MV-4-11 (cell line): ENCODE measurements around the gene SIRT7.

ENCODE experiments used
- DNase-seq: peaks from one replicate; lab custom pipeline; 2025; lab: John Stamatoyannopoulos, UW

The SIRT7 gene, protein sequence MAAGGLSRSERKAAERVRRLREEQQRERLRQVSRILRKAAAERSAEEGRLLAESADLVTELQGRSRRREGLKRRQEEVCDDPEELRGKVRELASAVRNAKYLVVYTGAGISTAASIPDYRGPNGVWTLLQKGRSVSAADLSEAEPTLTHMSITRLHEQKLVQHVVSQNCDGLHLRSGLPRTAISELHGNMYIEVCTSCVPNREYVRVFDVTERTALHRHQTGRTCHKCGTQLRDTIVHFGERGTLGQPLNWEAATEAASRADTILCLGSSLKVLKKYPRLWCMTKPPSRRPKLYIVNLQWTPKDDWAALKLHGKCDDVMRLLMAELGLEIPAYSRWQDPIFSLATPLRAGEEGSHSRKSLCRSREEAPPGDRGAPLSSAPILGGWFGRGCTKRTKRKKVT

DNA sequence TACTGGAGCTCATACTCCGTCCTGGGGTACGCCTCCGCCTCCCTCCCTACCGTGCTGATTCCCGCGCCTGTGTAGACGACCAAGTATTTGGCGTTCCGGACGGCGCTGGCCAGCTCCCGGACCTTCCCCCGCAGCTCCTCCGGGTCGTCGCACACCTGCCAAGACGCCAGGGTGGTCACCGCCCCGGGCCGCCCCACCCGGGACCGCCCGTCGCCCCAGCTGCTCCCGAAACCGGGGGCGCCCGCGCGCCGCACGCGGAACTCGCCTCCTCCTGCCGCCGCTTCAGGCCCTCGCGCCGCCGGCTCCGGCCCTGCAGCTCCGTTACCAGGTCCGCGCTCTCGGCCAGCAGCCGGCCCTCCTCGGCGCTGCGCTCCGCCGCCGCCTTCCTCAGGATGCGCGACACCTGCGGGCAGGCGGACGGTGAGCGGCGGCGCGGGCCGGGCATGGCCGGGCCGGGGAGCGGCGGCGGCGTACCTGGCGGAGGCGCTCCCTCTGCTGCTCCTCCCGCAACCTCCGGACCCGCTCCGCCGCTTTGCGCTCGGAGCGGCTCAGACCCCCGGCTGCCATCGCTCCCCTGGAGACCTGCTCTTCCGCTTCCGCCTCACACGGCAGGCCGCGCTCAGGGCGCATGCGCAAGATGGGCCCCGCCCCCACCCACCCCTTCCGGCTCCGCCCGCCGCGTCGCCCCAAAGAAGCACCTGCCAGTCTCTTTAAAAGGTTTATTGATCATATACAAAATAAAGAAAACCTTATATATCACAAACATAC is at the start of gene SIRT7:
TSS of gene SIRT7 (minus strand) at position 612 of the 768 bp plus-strand sequence. CDS start at position 567, 45 bp downstream.
- DNase-seq = peak; percentile 75

DNA sequence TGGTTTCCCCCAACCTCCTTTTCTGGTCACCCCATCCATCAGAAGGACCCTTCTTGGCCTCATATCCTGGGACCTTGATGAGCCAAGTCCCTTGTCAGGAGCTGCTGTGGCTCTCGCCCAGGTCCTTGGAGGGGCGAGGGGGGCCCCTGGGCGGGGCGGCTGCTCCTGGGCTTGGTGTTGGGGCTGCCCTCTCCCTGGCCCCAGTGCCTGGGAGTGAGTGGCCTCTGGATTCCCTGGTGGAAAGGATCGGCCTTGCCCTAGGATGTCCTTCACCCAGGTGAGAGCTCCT is 49.2 kb upstream of the SIRT7 start:
- no peak for DNase-seq

DNA sequence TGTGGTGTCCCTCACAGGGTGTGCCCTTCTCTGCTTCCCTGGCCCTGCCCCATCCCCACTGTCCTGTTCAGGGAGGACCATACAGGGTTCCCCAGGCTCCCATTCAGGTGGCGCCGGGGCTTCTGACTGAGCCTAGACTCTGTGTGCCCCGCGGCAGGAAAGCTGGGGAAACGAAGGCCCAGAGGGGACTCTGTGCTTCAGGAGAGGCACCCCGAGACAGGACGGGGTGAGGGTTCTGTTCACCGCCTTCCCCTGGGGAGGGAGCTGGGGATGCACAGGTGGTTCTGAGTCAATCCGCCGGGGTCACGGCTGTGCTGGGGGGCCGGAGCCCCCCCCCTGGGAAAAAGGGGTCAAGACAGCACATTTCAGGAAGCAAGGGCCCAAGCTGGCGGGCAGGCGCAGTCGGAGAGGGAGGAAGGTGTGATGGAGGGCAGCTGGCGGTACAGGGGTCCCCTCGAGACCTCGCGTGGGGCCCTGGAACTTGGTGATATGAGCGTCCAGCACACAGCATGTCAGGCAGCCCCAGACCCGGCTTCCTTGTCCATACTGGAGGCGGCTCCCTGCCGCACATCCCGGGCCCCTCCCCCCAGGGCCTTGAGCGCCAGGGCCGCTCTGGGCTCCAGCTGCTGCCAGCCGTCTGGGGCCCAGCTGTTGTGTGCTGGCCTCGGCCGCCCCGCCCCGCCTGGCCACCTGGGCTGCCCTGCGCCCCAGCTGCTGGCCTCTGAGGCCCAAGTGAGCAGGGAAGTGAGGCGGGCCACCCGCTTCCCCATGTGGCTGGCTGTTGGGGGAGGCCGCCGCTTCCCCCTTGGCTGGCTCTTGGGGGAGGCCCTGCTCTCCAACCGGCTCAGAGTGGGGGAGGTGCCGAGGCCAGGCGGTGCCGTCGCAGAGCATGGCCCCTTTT is 48.6 kb upstream of the SIRT7 start:
- peak; percentile 86 for DNase-seq

DNA sequence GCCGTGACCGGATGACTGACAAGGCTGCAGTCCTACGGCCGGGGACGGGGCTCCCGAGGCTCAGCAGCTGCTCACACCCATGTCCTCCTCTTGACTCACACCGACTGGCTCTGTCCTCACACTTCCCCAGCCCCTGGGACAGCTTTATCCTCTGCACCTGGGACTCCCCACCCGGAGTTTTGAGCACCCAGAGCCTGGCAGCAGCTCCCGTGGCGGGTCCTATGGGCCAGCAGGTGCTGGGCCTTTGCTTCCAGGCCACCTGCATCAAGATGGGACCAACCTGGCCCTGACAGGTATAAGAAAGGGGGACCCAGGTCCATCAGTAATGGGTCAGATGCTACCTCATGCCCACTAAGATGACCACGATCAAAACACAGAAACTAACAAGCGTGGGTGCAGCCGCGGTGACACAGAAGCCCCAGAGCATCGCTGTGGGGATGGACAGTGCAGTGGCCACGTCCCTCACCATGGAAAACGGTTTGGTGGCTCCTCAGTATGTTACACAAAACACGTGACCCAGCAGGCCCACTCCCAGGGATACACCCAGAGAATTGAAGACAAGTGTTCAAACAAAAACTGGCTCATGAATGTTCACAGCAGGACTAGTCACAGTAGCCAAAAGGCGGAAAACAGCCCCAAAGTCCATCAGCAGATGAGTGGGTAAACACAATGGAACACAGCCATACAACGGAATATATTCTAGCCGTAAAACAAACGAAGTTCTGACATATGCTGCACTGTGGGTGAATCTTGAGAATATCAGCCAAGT is 46.3 kb upstream of the SIRT7 start:
- no peak for DNase-seq

DNA sequence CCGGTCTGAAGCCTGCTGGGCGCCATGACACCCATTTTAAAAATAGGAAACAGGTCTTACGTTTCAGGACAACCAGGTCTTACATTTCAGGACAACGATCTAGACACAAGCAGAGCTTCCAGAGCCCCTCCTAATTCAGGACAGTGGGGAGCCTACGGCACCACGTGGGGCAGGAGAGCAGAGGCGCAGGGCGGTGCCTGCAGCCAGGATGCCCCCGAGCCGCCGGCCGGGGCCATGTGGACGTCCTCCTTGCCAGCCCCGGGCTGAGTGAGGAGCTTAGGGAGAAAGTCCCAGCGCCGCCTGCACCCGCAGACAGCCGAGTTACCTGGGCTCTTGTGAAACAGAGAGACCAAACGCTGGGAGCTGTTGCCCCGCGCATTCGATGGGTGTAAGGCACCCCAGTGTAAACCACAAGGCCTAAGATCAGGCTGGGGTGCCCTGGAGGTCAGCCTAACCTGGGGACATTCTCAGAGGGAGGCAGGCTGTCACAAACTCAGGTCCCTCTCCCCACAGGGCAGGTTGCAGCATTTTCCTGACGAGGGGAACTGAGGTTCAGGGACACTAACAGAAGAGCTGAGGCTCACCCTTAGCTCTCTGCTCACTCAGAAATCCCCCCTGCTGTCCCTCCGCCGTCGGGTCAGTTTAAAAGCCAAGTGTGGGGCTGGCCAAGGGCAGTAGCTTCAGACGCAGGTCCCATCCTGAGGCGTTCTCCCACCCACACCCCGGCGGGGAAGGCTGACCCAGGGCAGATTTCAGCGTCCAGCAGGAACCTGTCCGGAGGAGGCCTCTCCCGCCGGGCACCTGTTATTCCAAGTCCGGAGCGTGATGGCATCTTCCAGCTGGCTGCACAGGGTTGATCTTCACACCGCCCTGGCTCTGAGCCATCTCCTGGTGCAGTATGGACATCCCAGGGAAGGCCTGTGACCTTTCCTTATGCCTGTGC is 44.8 kb upstream of the SIRT7 start:
- DNase-seq = no peak

DNA sequence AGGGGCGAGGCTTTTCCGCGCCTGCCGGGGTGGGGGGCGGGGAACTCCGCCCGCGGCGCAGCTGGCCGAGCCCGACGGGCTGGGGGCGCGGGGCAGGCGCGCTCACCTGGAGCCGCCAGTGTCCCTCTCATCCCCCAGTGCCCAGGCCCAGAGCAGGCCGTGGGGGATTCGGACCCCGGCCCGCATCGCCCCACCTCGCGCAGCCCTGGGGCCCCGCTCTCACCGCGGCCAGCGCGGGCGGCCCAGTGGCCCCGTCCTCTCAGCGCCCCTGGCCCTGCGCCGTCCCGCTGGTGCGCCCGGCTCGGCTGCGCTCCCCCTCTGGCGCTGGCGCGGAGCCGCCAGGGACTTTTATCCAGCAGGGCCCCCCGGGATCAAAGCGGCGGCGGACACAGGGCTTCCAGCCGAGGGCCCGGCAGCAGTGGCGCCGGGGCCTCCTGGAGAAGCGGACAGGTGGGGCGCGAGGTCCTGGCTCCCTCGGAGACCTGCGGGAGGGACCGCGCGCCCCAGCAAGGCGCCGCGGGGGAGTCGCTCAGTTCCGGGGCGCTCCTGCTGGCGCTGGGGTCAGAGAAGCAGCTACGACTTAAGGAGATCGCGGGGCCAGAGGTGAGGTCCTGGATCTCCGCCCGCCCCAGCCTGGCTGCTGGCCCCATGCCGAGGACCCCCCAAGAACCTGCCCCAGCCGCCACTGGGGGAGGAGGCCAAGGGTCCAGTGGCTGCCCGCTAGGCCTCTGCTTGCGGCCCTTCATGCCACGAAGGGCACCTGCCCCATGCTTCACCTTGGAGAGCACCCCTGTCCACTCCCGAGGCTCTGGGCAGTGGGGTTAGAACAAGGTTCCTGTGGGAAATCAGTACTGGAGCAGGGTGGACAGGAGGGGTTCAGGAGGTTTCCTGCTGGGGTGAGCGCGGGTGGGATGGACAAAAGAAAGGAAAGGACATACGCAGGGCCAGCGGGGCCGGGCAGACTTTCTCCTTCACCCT is 43.8 kb upstream of the SIRT7 start:
- no peak for DNase-seq

DNA sequence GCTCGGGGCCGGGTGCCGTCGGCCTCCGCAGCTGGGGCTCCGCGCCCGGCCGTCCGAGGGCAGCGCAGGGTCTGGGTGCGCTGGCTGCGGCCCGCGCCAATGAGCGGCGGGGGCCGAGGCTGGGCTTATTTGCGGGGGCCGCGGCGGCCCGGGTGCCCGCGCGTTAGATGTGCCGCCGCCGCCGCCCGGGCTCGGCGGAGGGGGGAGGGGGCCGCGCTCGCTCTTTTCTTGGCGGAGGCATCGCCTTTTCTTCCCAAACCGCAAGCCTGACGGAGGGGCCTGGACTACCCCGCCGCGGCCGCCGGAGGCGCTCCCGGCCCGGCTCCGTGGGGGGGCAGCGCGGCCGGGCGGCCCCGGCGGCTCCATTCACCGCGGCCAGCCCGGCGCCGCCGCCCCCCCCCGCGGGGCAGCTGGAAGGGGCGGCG is 43.1 kb upstream of the SIRT7 start, which contains the start of gene NOTUM:
TSS of gene NOTUM (minus strand) at position 101 of the 425 bp plus-strand sequence. CDS start 278 bp downstream, outside the sequence.
- peak; percentile 31 for DNase-seq

DNA sequence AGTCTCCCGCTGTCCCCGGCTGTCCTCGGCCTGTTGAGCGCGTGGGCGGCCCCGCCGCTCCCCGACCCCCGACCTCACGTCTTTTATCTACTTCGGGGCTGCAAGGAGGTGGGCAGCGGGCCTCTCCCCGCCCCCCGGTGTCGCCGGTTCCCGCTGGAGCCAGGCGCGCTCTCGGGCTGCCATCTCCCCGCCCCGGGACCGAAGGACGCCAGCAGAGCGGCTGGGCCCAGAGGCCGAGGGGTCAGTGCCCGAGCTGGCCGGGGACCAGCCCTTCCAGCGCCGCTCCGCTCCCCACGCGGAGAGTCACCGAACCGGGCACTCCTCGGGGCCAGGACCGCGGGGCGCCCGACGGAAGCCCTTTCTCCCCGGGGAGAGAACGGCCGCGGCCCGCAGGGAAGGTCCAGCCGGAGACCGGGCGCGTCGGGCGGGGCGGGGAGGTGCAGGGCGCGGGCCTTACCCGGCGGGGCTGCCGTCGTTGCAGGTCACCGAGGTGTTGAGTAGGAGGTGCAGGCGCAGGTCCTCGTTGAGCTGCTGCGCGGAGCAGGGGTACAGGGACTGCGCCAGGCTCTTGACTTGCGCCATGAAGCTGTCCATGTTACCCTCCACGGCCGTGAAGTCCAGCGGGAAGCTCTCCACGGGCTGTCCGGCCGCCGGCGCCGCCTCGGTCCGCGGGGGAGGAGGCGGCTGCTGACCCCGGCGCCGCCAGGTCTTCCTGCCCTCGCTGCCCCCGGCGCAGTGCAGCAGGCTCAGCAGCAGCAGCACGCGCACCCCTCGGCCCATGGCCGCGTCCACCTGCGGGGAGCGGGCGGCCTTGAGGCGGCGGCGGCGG is 42.4 kb upstream of the SIRT7 start:
- DNase-seq = no peak

DNA sequence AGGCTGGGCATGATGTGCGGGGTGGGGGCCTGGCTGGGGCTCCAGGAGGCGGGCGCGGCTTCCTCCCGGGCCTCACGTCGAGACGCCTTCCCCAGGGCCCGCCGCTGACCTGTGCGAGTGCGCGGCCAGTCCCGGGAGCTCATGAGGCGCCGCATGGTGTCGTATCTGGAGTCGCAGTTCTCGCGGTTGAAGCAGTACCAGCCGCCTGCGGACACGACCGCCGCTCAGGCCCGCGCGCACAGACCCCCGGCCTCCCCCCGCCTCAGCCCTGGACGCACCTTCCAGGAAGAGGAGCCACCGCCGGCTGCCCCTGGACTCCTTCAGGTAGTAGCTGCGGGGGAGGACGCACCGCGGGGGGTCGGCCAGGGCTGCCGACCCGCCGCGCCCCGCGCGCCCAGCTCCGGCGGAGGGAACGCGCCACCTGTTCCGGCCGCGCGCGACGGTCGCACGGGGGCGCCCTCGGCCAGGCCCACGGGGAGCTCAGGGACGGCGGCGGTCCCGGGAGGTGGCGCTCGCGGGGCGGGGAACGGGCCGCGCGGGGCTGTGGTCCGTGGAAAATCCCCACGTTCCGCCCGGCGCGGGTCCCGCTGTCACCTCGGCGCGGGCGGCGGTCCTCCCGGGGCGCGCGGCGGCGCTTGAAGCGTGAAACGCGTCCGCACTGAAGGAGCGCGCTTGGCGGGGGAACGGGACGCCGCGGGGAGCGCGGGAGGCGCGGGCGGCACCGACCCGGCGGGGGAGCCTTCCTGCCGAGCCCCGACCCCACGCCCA is 41.6 kb upstream of the SIRT7 start:
- DNase-seq = peak; percentile 38

DNA sequence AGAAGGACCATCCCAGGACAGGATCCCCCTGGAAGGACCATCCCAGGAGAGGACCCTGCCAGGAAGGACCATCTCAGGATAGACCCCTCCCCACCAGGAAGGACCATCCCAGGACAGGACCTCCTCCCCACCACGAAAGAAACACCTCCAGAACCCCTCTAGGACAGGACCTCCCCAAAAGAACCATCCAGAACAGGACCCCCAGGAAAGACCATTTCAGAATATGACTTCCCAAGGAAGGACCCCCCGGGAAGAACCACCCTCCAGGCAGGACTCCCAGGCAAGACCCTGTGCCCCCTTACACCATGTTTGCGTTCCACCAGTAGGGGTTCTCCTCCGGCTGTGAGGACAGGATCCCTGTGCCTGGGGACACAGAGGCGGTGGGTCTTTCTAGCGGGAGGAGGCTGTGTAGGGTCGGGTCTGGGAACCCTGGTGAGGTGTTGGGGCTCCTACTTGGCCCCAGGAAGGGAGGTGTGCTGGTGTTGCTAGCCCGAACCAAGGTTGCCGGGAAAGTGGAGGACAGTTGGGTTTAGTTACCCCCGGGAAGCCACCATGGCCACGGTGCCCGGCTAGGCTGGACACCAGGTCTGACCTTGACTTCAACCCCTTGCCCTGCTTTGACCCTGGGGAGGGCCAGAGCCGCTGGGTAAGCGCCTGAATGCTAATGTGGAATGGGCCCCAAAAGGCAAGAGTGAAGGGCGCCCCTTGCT is 40.8 kb upstream of the SIRT7 start:
- DNase-seq = no peak

DNA sequence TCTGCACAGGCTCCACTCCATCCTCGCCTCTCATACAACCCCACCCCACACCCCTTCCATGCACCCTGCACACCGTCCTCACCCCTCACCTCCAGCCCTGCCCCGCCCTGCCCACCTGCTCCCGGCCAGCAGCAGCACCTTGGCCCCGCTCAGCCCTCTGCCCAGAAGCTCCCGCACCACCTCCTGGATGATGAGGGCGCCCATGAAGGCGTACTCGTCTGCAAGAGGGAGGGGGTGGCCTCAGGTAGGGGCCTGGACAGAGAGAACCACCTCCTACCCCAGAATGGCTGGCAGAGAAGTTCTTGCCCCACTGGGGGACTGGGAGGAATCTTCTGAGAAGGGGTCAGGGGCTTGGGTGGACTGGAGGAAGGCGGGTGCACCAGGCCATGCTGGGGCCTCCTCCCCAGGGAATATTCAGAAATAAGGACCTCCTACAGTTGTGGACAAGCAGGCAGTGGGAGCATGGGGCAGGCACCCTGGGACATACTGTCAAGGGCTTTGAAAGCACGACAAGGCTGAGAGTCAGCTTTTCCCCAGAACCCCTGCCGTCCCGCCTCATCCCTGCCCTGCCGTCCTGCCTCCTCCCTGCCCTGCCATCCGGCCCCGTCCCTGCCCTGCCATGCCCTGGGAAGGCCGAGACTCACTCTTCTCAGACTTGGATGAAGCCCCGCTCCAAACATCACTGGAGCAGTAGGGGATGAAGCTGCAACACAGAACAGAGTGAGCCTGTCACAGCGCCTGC is 39.9 kb upstream of the SIRT7 start:
- DNase-seq = no peak

DNA sequence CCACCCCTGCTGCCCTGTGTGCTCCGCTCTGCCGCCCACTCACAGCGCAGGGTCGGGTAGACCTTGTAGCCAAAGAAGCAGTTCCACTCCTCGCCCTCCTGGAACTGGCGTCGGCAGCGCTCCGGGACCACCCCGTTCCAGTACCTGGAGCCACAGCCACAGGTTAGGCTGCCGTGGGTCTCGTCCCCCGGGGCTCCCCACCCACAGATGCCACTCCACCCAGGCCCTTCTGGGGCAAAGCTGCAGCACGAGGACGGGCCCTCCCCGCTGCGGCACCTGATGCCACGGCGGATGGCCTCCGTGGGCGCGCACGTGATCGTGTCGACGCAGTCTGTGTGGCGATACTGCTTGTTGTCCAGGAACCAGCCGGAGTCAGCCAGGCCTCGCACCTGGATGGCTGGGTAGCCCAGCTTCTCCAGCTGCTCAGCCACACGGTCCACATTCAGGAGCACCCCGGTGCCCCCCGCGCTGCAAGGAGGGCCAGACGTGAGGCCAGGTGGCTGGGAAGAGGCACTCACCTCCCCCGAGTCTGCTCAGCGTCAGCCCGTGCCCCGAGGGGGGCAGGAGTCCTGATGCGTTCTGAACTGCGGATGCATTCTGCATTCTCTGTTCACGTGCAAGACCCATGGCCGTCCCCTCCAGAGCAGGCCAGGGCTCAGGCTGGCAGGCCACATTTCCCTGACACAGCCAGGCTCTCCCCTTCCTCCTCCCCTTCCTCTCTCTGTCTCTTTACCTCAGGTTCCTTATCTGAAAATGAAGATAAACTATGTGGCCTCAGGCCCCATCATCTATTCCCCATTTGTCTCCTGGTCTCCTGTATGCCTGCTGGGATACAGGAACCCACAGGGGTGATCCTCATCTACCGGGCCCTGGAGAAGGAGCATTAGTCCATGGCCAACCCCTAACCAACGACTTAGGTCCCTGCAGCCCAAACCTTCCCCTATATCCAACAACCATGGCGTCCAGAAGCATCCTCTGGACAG is 38.9 kb upstream of the SIRT7 start:
- DNase-seq = no peak

DNA sequence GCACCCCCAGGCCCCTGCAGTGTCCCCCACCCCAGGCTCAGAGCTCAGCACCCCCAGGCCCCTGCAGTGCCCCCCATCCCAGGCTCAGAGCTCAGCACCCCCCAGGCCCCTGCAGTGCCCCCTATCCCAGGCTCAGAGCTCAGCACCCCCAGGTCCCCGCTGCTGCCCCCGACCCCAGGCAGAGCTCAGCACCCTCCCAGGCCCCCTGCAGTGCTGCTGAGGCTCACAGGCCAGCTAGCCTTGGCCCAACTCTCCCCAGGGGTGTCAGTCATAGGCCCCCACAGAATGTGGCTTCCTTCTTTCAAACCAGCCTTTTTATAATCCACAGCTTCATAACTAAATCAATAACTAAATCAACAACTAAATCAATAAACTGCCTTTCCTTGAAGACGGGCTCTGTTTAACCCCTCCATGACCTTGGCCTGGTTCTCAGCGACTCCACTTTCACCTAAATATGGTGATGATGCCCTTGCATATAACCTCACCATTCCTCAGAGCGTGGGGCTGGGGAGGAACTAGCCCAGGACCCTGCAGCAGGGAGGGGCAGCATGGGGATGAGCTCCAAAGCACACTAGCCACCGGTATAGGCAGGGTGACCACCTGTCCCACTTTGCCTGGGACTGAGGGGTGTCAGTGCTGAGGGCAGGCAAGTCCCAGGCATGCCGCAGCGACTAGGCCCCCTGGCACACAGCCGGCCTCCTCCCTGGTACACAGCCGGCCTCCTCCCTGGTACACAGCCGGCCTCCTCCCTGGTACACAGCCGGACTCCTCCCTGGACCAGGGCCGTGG is 38.0 kb upstream of the SIRT7 start:
- DNase-seq = no peak

DNA sequence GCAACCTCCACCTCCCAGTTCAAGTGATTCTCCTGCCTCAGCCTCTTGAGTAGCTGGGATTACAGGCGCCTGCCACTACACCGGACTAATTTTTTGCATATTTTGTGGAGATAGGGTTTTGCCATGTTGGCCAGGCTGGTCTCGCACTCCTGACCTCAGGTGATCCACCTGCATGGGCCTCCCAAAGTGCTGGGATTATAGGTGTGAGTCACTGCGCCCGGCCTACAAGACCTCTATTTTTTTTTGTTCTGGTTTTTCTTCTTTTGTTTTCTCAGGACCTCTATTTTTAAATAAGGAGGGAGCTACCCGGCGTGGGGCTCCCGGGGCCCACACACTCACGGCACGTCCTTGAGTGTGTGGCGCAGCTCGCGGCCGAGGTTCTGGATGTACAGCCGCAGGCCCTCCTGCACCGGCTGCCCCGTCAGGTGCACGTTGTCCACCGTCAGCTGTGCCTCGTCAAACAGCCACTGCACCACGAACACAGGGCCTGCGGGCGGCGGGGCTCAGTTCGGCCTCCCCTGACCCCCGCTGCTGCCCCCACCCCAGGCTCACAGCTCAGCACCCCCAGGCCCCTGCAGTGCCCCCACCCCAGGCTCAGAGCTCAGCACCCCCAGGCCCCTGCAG is 37.2 kb upstream of the SIRT7 start:
- DNase-seq = no peak
